Ovary (tissue), 3 donors: Measurements from ENCODE around the gene MS4A3.
"Not testable (repeated sequence)": the region's sequence is repeated elsewhere in the genome, so short reads cannot be mapped to it uniquely, and the experiment has no call there.

ENCODE experiments used
- EP300 ChIP-seq: sonication (generic); formaldehyde crosslinking; IDR thresholded peaks from one replicate; pipeline ENCODE4 v1.6.1; 2017; ENCODE audit warnings: antibody characterized with exemption
- TF ChIP-seq, protein P1 (sequence below), 3 donors: fragments of 450-650 bp in 2 of 3; fragments of 200-600 bp in 1 of 3; IDR thresholded peaks; one replicate each; pipeline versions ENCODE4 v1.5.1 to v1.8.0; 2016 to 2022; ENCODE audit warnings: antibody characterized with exemption in 3 of 3, mild to moderate bottlenecking in 1 of 3
- donor health status: DM: no; HTN: no; CAD: no.

DNA sequence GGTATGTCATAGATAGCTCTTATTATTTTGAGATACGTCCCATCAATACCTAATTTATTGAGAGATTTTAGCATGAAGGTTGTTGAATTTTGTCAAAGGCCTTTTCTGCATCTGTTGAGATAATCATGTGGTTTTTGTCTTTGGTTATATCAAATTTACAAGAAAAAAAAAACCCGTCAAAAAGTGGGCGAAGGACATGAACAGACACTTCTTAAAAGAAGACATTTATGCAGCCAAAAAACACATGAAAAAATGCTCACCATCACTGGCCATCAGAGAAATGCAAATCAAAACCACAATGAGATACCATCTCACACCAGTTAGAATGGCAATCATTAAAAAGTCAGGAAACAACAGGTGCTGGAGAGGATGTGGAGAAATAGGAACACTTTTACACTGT is 5.6 kb upstream of the MS4A3 start:
- TF ChIP-seq EP300 = not testable (repeated sequence)
- TF ChIP-seq, protein P1, sequence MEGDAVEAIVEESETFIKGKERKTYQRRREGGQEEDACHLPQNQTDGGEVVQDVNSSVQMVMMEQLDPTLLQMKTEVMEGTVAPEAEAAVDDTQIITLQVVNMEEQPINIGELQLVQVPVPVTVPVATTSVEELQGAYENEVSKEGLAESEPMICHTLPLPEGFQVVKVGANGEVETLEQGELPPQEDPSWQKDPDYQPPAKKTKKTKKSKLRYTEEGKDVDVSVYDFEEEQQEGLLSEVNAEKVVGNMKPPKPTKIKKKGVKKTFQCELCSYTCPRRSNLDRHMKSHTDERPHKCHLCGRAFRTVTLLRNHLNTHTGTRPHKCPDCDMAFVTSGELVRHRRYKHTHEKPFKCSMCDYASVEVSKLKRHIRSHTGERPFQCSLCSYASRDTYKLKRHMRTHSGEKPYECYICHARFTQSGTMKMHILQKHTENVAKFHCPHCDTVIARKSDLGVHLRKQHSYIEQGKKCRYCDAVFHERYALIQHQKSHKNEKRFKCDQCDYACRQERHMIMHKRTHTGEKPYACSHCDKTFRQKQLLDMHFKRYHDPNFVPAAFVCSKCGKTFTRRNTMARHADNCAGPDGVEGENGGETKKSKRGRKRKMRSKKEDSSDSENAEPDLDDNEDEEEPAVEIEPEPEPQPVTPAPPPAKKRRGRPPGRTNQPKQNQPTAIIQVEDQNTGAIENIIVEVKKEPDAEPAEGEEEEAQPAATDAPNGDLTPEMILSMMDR (IDR thresholded peaks at IDR 0.05) = not testable (repeated sequence)
